ENCODE results near the gene CAGE1. TPM values are rescaled to one million over a fixed set of nuclear protein-coding genes. Genes with fewer than 3 reads are reported as not detected.

The CAGE1 gene
- total RNA-seq (2014; rRNA removed; shearing (Covaris generic)) (not detected in 2 replicates), polyA plus RNA-seq (2016; fragmentation: Nextera tagmentation; extraction: Ambion mirVana) (not detected in 2 replicates)

DNA sequence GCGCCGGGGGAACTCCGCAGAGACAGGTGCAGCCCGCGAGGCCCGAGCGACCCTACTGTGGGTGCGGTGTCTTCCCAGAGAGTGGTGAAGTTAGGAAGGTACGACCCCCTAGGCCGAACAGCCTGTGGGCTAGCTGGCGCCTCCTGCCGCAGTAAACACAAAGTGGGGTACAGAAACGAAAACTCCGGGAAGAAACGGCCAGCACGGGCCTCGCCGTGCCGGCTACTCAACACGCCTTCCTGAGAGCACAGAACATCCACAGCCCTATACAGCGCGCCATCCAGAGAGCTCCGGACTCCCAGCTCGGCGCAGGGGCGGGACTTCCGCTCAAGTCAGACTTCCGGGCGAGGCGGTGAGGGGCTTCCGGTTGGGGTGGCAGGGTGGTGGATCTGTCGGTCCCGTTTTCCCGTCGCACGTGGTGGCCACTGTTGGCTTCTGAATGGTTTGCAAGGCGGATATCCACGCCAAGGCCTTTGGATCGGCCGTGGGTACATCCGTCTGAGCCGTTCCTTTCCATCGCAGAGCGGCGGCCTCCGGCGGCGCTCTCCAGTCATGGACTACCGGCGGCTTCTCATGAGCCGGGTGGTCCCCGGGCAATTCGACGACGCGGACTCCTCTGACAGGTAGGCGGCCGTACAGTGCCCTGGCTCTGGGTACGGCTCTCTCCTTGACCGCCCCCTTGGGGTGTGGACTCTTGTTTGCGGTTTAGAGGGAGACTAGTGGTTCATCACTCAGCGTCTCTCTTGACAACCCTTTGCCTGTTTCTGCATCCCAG, at the start of gene CAGE1, which contains the start of gene RIOK1:
CAGE1 (minus strand) TSS at position 292 of the 775 bp plus-strand sequence. CDS start 2,569 bp downstream, outside the sequence.
RIOK1 (plus strand) TSS at position 358 of the 775 bp plus-strand sequence; CDS start at position 553, 195 bp downstream.
- Histone ChIP-seq H3K9me3 (ENCODE audit: low read depth) (no peaks in the 10 kb centered on the region), H3K4me1 (ENCODE audit: insufficient read depth) (peaks cover 25% of the 10 kb centered on the region), H3K27ac (peak within 1 kb of the TSS; percentile 88), H4K20me1 (ENCODE audit: insufficient read depth) (no peaks in the 10 kb centered on the region), H3K4me3 (peak within 1 kb of the TSS; percentile 89), H3K79me2 (ENCODE audit: insufficient read depth) (peaks cover 52% of the 10 kb centered on the region), H3K27me3 (replicated peaks; ENCODE audit: insufficient read depth) (no peaks in the 10 kb centered on the region), H3K9me2 (ENCODE audit: insufficient read depth) (no peaks in the 10 kb centered on the region), H3K36me3 (ENCODE audit: low read depth) (peaks cover 9% of the 10 kb centered on the region; the same call in 1 of the 2 replicates), H3F3A (ENCODE audit: insufficient read depth) (peaks cover 21% of the 10 kb centered on the region), H2AFZ (peak within 1 kb of the TSS; percentile 98), H3K4me2 (ENCODE audit: unreplicated experiment) (peak within 1 kb of the TSS; percentile 92), H3K9ac (peak within 1 kb of the TSS; percentile 87)
- WGBS, 2 experiments (ENCODE audit: low coverage in 1 of 2, low lambda C conversion rate in 2 of 2, missing lambda C conversion rate in 2 of 2) = 1% methylated on average over 59 to 62 of the region's 62 CpGs
- in situ Hi-C loops (cut with MboI) = no loop called here
- TF ChIP-seq EZH2phosphoT487 (IDR thresholded peaks at IDR 0.05; ENCODE audit: insufficient read depth, low read depth) (no peak), EZH2 (IDR thresholded peaks at IDR 0.05; ENCODE audit: insufficient read depth, poor library complexity, severe bottlenecking) (no peak)
- peak; percentile 99 for DNase-seq

GRCh38 chr6:7439228-7439627, 49.7 kb upstream of the CAGE1 start:
- Histone ChIP-seq H3K9me3 (ENCODE audit: low read depth) (no peaks in the 10 kb centered on the region), H3K4me2 (ENCODE audit: unreplicated experiment) (no peak overlapping the region), H3K9me2 (ENCODE audit: insufficient read depth) (no peaks in the 10 kb centered on the region), H3F3A (ENCODE audit: insufficient read depth) (no peaks in the 10 kb centered on the region), H3K27ac (no peak overlapping the region), H3K36me3 (ENCODE audit: low read depth) (no peaks in the 10 kb centered on the region), H3K4me1 (ENCODE audit: insufficient read depth) (peaks cover 5% of the 10 kb centered on the region), H3K79me2 (ENCODE audit: insufficient read depth) (no peaks in the 10 kb centered on the region), H3K4me3 (no peak overlapping the region), H3K9ac (no peak overlapping the region), H2AFZ (no peak overlapping the region), H3K27me3 (replicated peaks; ENCODE audit: insufficient read depth) (no peaks in the 10 kb centered on the region), H4K20me1 (ENCODE audit: insufficient read depth) (no peaks in the 10 kb centered on the region)
- in situ Hi-C loops (cut with MboI) = no loop called here
- no peak for DNase-seq
- 87 to 89% methylated on average over 3 of the region's 3 CpGs for WGBS, 2 experiments (ENCODE audit: low coverage in 1 of 2, low lambda C conversion rate in 2 of 2, missing lambda C conversion rate in 2 of 2)
- TF ChIP-seq EZH2phosphoT487 (IDR thresholded peaks at IDR 0.05; ENCODE audit: insufficient read depth, low read depth) = no peak
- no peak for TF ChIP-seq EZH2 (IDR thresholded peaks at IDR 0.05; ENCODE audit: insufficient read depth, poor library complexity, severe bottlenecking)

DNA sequence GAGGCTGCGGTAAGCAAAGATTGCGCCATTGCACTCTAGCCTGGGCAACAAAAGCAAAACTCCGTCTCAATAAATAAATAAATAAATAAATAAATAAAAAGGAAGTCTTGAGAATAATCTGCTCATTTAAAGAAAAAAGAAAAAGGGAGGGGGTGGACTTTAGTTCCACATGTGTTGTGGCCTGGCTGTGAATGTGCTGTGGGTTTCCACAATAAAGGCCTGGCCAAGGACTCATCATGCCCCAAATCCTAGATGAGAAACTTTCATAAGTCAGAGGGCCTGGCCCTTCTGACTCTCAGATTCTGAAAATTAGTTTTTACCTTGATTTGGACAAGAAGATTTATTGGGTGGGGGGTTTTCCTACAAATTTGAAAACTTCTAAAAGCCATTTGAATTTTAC, 48.5 kb upstream of the CAGE1 start:
- in situ Hi-C loops (cut with MboI) = no loop called here
- H3K4me2 ChIP-seq (ENCODE audit: unreplicated experiment) = no peak overlapping the region
- whole genome bisulfite sequencing, 2 experiments (ENCODE audit: low coverage in 1 of 2, low lambda C conversion rate in 2 of 2, missing lambda C conversion rate in 2 of 2) = 96 to 97% methylated on average over 3 of the region's 3 CpGs
- H3K9me2 ChIP-seq (ENCODE audit: insufficient read depth) = no peaks in the 10 kb centered on the region
- peaks cover 5% of the 10 kb centered on the region for H3K4me1 ChIP-seq (ENCODE audit: insufficient read depth)
- no peaks in the 10 kb centered on the region for H3K79me2 ChIP-seq (ENCODE audit: insufficient read depth)
- no peaks in the 10 kb centered on the region for H3K9me3 ChIP-seq (ENCODE audit: low read depth)
- H4K20me1 ChIP-seq (ENCODE audit: insufficient read depth) = no peaks in the 10 kb centered on the region
- no peak overlapping the region for H3K27ac ChIP-seq
- TF ChIP-seq EZH2phosphoT487 (IDR thresholded peaks at IDR 0.05; ENCODE audit: insufficient read depth, low read depth) (no peak), EZH2 (IDR thresholded peaks at IDR 0.05; ENCODE audit: insufficient read depth, poor library complexity, severe bottlenecking) (no peak)
- no peak overlapping the region for H3K4me3 ChIP-seq
- DNase-seq = peak; percentile 32
- H2AFZ ChIP-seq = no peak overlapping the region
- H3F3A ChIP-seq (ENCODE audit: insufficient read depth) = no peaks in the 10 kb centered on the region
- no peaks in the 10 kb centered on the region for H3K27me3 ChIP-seq (replicated peaks; ENCODE audit: insufficient read depth)
- H3K9ac ChIP-seq = no peak overlapping the region
- H3K36me3 ChIP-seq (ENCODE audit: low read depth) = no peaks in the 10 kb centered on the region

DNA sequence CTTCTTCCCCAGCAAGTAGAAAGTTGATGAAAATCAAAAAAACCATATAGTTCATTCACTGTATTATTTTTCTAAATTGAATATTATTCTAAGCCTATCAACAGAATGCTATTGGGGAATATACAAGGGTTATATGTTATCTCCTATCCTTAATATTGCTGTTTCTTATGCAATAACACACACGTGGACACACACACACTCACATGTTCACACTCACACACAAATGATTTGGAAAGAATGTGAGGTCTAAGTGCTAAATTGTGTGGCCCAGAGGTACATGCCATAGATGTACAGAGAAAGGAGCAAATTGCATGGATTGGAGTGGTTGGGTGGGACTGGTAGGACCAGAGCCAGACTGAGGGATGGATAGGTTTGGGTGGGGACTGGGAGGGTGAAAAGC, 45.1 kb upstream of the CAGE1 start:
- H3K9me2 ChIP-seq (ENCODE audit: insufficient read depth) = no peaks in the 10 kb centered on the region
- H2AFZ ChIP-seq = no peak overlapping the region
- no peak overlapping the region for H3K9ac ChIP-seq
- no peaks in the 10 kb centered on the region for H3K9me3 ChIP-seq (ENCODE audit: low read depth)
- 4 to 14% methylated on average over 1 of the region's 1 CpG for WGBS, 2 experiments (ENCODE audit: low coverage in 1 of 2, low lambda C conversion rate in 2 of 2, missing lambda C conversion rate in 2 of 2)
- H3K79me2 ChIP-seq (ENCODE audit: insufficient read depth) = no peaks in the 10 kb centered on the region
- H3K27me3 ChIP-seq (replicated peaks; ENCODE audit: insufficient read depth) = no peaks in the 10 kb centered on the region
- no peaks in the 10 kb centered on the region for H3K4me1 ChIP-seq (ENCODE audit: insufficient read depth)
- H3K36me3 ChIP-seq (ENCODE audit: low read depth) = no peaks in the 10 kb centered on the region
- no peak overlapping the region for H3K27ac ChIP-seq
- no peaks in the 10 kb centered on the region for H4K20me1 ChIP-seq (ENCODE audit: insufficient read depth)
- H3K4me2 ChIP-seq (ENCODE audit: unreplicated experiment) = no peak overlapping the region
- DNase-seq = no peak
- no peaks in the 10 kb centered on the region for H3F3A ChIP-seq (ENCODE audit: insufficient read depth)
- in situ Hi-C loops (cut with MboI) = no loop called here
- TF ChIP-seq EZH2 (IDR thresholded peaks at IDR 0.05; ENCODE audit: insufficient read depth, poor library complexity, severe bottlenecking) = no peak
- TF ChIP-seq EZH2phosphoT487 (IDR thresholded peaks at IDR 0.05; ENCODE audit: insufficient read depth, low read depth) = no peak
- no peak overlapping the region for H3K4me3 ChIP-seq
